ENCODE measurements around the gene CNTNAP2.
"Not testable (repeated sequence)": the region's sequence is repeated elsewhere in the genome, so short reads cannot be mapped to it uniquely, and the experiment has no call there.

Gene CNTNAP2

GRCh38 chr7:148042935-148043631, 1926.5 kb downstream of the CNTNAP2 start:
- TF ChIP-seq PAX5 (IDR thresholded peaks at IDR 0.05; ENCODE audit: insufficient read depth, low read length, severe bottlenecking) (no peak), POU2F2 (IDR thresholded peaks at IDR 0.05; ENCODE audit: low read depth, low read length) (no peak), POLR2AphosphoS5 (IDR thresholded peaks at IDR 0.05; ENCODE audit: low read depth, low read length) (no peak), TAF1 (IDR thresholded peaks at IDR 0.05; ENCODE audit: low read depth, low read length) (no peak), POLR2A (IDR thresholded peaks at IDR 0.05; ENCODE audit: low read depth, low read length) (no peak), SPI1 (IDR thresholded peaks at IDR 0.05; ENCODE audit: low read depth, low read length) (no peak)
- DNase-seq (ENCODE audit: insufficient read length, low spot score), result no peak
- FAIRE-seq, result no peak

DNA sequence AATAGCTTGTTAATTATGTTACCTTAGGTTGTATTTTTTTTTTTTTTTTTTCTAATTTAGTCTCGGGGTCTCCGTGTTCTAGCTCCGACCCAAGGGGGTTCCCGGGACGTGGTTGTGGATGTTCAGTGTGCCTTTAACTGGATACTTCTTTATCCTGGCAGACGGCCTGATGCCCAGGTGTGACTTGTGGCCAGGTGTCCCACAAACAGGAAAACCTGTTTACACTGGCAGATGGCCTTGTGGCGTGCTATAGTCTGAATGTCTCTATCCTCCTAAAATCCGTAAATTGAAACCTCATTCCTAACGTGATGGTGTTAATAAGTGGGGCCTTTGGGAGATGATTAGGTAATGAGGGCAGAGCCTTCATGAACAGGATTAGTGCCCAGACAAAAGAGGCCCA, 1927.6 kb downstream of the CNTNAP2 start:
- TF ChIP-seq SPI1 (IDR thresholded peaks at IDR 0.05; ENCODE audit: low read depth, low read length), result no peak
- TF ChIP-seq TAF1 (IDR thresholded peaks at IDR 0.05; ENCODE audit: low read depth, low read length), result no peak
- TF ChIP-seq POU2F2 (IDR thresholded peaks at IDR 0.05; ENCODE audit: low read depth, low read length), result no peak
- TF ChIP-seq PAX5 (IDR thresholded peaks at IDR 0.05; ENCODE audit: insufficient read depth, low read length, severe bottlenecking), result no peak
- no peak for TF ChIP-seq POLR2A (IDR thresholded peaks at IDR 0.05; ENCODE audit: low read depth, low read length)
- no peak for TF ChIP-seq POLR2AphosphoS5 (IDR thresholded peaks at IDR 0.05; ENCODE audit: low read depth, low read length)
- FAIRE-seq (no peak), DNase-seq (ENCODE audit: insufficient read length, low spot score) (no peak)

DNA sequence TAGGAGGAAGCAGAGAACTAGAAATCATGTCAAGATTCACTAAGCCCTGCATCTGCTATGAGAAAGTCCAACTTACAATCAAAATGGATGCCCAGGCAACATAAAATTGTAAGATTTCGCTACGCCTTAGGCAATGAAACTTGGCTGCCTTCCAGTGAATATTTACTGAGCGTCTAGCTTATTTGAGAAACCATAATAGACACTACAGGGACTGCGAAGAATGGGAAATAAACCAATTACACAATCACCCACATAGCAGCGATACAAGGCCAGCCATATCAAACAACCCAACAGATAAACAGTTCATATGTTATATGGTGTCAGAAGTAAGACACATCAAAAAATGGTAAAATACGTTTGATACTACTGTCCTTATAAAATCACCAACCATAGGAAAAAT, 1928.9 kb downstream of the CNTNAP2 start:
- FAIRE-seq (no peak), DNase-seq (ENCODE audit: insufficient read length, low spot score) (no peak)
- TF ChIP-seq POLR2A (IDR thresholded peaks at IDR 0.05; ENCODE audit: low read depth, low read length) (no peak), POLR2AphosphoS5 (IDR thresholded peaks at IDR 0.05; ENCODE audit: low read depth, low read length) (no peak), POU2F2 (IDR thresholded peaks at IDR 0.05; ENCODE audit: low read depth, low read length) (no peak), PAX5 (IDR thresholded peaks at IDR 0.05; ENCODE audit: insufficient read depth, low read length, severe bottlenecking) (no peak), TAF1 (IDR thresholded peaks at IDR 0.05; ENCODE audit: low read depth, low read length) (no peak), SPI1 (IDR thresholded peaks at IDR 0.05; ENCODE audit: low read depth, low read length) (no peak)

DNA sequence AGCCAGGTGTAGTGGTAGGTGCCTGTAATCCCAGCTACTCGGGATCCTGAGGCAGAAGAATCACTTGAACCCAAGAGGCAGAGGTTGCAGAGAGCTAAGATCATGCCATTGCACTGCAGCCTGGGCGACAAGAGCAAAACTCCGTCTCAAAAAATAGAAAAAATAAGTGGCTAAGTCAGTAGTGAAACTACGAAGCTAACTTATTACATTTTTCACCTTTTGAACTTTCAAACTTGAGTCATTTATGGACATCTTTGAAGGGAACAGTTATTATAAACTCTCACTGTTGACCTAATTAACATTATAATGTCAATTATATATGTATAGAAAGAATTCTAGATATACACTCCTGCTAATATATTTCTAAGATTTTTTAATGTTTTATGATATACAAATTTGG, 1932.5 kb downstream of the CNTNAP2 start:
- no peak for DNase-seq (ENCODE audit: insufficient read length, low spot score)
- no peak for FAIRE-seq
- no peak for TF ChIP-seq POLR2A (IDR thresholded peaks at IDR 0.05; ENCODE audit: low read depth, low read length)
- no peak for TF ChIP-seq POLR2AphosphoS5 (IDR thresholded peaks at IDR 0.05; ENCODE audit: low read depth, low read length)
- no peak for TF ChIP-seq POU2F2 (IDR thresholded peaks at IDR 0.05; ENCODE audit: low read depth, low read length)
- no peak for TF ChIP-seq TAF1 (IDR thresholded peaks at IDR 0.05; ENCODE audit: low read depth, low read length)
- no peak for TF ChIP-seq PAX5 (IDR thresholded peaks at IDR 0.05; ENCODE audit: insufficient read depth, low read length, severe bottlenecking)
- no peak for TF ChIP-seq SPI1 (IDR thresholded peaks at IDR 0.05; ENCODE audit: low read depth, low read length)

- no peak for FAIRE-seq
- DNase-seq (ENCODE audit: insufficient read length, low spot score), result no peak
- no peak for TF ChIP-seq TAF1 (IDR thresholded peaks at IDR 0.05; ENCODE audit: low read depth, low read length)
- no peak for TF ChIP-seq SPI1 (IDR thresholded peaks at IDR 0.05; ENCODE audit: low read depth, low read length)
- no peak for TF ChIP-seq POLR2AphosphoS5 (IDR thresholded peaks at IDR 0.05; ENCODE audit: low read depth, low read length)
- TF ChIP-seq POLR2A (IDR thresholded peaks at IDR 0.05; ENCODE audit: low read depth, low read length), result no peak
- TF ChIP-seq POU2F2 (IDR thresholded peaks at IDR 0.05; ENCODE audit: low read depth, low read length), result no peak
- TF ChIP-seq PAX5 (IDR thresholded peaks at IDR 0.05; ENCODE audit: insufficient read depth, low read length, severe bottlenecking), result no peak
Measured at GRCh38 chr7:148050492-148051158, 1934.0 kb downstream of the CNTNAP2 start.

- TF ChIP-seq PAX5 (IDR thresholded peaks at IDR 0.05; ENCODE audit: insufficient read depth, low read length, severe bottlenecking) (no peak), SPI1 (IDR thresholded peaks at IDR 0.05; ENCODE audit: low read depth, low read length) (no peak), POU2F2 (IDR thresholded peaks at IDR 0.05; ENCODE audit: low read depth, low read length) (no peak), POLR2AphosphoS5 (IDR thresholded peaks at IDR 0.05; ENCODE audit: low read depth, low read length) (no peak), TAF1 (IDR thresholded peaks at IDR 0.05; ENCODE audit: low read depth, low read length) (no peak), POLR2A (IDR thresholded peaks at IDR 0.05; ENCODE audit: low read depth, low read length) (no peak)
- no peak for DNase-seq (ENCODE audit: insufficient read length, low spot score)
- FAIRE-seq, result no peak
Measured at GRCh38 chr7:148056406-148056805, 1939.8 kb downstream of the CNTNAP2 start.

GRCh38 chr7:148058092-148058491, 1941.5 kb downstream of the CNTNAP2 start:
- TF ChIP-seq TAF1 (IDR thresholded peaks at IDR 0.05; ENCODE audit: low read depth, low read length) (no peak), PAX5 (IDR thresholded peaks at IDR 0.05; ENCODE audit: insufficient read depth, low read length, severe bottlenecking) (no peak), POU2F2 (IDR thresholded peaks at IDR 0.05; ENCODE audit: low read depth, low read length) (no peak), POLR2A (IDR thresholded peaks at IDR 0.05; ENCODE audit: low read depth, low read length) (no peak), POLR2AphosphoS5 (IDR thresholded peaks at IDR 0.05; ENCODE audit: low read depth, low read length) (no peak)
- FAIRE-seq (no peak), DNase-seq (ENCODE audit: insufficient read length, low spot score) (no peak)

GRCh38 chr7:148058753-148059152, 1942.2 kb downstream of the CNTNAP2 start:
- no peak for DNase-seq (ENCODE audit: insufficient read length, low spot score)
- TF ChIP-seq SPI1 (IDR thresholded peaks at IDR 0.05; ENCODE audit: low read depth, low read length) (no peak), PAX5 (IDR thresholded peaks at IDR 0.05; ENCODE audit: insufficient read depth, low read length, severe bottlenecking) (no peak), POU2F2 (IDR thresholded peaks at IDR 0.05; ENCODE audit: low read depth, low read length) (no peak), TAF1 (IDR thresholded peaks at IDR 0.05; ENCODE audit: low read depth, low read length) (no peak), POLR2A (IDR thresholded peaks at IDR 0.05; ENCODE audit: low read depth, low read length) (no peak), POLR2AphosphoS5 (IDR thresholded peaks at IDR 0.05; ENCODE audit: low read depth, low read length) (no peak)
- FAIRE-seq, result no peak

GRCh38 chr7:148060724-148061123, 1944.1 kb downstream of the CNTNAP2 start:
- FAIRE-seq (no peak), DNase-seq (ENCODE audit: insufficient read length, low spot score) (no peak)
- TF ChIP-seq POU2F2 (IDR thresholded peaks at IDR 0.05; ENCODE audit: low read depth, low read length) (no peak), SPI1 (IDR thresholded peaks at IDR 0.05; ENCODE audit: low read depth, low read length) (peak; percentile 55)

DNA sequence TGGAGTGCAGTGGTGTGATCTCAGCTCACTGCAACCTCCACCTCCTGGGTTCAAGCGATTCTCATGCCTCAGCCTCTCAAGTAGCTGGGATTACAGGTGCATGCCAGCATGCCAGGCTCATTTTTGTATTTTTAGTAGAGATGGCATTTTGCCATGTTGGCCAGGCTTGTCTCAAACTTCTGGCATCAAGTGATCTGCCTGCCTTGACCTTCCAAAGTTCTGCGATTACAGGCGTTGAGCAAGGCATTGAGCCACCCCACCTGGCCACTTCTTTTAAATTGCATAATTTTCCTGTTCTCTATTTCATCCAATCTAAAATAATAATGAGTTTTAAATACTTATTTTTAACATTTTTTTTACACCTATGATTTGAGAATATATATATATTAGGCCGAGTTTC, 1961.5 kb downstream of the CNTNAP2 start:
- not testable (repeated sequence) for DNase-seq (ENCODE audit: insufficient read length, low spot score); FAIRE-seq
